GM21515 (cell line): ENCODE results near the gene REPS1.
"Not testable (repeated sequence)": the region's sequence is repeated elsewhere in the genome, so short reads cannot be mapped to it uniquely, and the experiment has no call there.

Source experiments
- ATAC-seq: cut with Tn5 transposase; IDR thresholded peaks from one replicate; pipeline ENCODE4 v1.9.1; 2021; ENCODE audit not compliant: unreplicated experiment

The REPS1 gene

GRCh38 chr6:138987643-138988468 is at the start of gene REPS1:
REPS1 (minus strand) TSS chr6:138988253; CDS start chr6:138987682, 571 bp downstream.
- peak; percentile 94 for ATAC-seq

- ATAC-seq: no peak
Measured at GRCh38 chr6:139037490-139037889, 49.4 kb upstream of the REPS1 start.

GRCh38 chr6:139030228-139030963 is 42.3 kb upstream of the REPS1 start:
- peak; percentile 50 for ATAC-seq

- peak; percentile 38 for ATAC-seq
Measured at GRCh38 chr6:139029470-139030227, 41.6 kb upstream of the REPS1 start.

GRCh38 chr6:139028658-139029469 is 40.8 kb upstream of the REPS1 start, which contains the start of gene ABRACL:
ABRACL (plus strand) TSS chr6:139028745; CDS start chr6:139034161, 5,416 bp downstream.
- ATAC-seq: peak; percentile 63

GRCh38 chr6:139028215-139028657 is 40.2 kb upstream of the REPS1 start:
- ATAC-seq: peak; percentile 2

- no peak for ATAC-seq
Measured at GRCh38 chr6:139027620-139028182, 39.6 kb upstream of the REPS1 start.

- ATAC-seq: not testable (repeated sequence)
Measured at GRCh38 chr6:139025416-139025815, 37.4 kb upstream of the REPS1 start.

GRCh38 chr6:139020689-139021088 is 32.6 kb upstream of the REPS1 start:
- ATAC-seq: no peak

GRCh38 chr6:139019722-139020121 is 31.7 kb upstream of the REPS1 start:
- no peak for ATAC-seq

GRCh38 chr6:139017227-139017626 is 29.2 kb upstream of the REPS1 start:
- no peak for ATAC-seq

GRCh38 chr6:139016337-139017213 is 28.5 kb upstream of the REPS1 start:
- ATAC-seq: peak; percentile 87

- no peak for ATAC-seq
Measured at GRCh38 chr6:139014945-139015344, 26.9 kb upstream of the REPS1 start.

- ATAC-seq: no peak
Measured at GRCh38 chr6:139013185-139013800, 25.2 kb upstream of the REPS1 start.

- ATAC-seq: no peak
Measured at GRCh38 chr6:139011980-139012379, 23.9 kb upstream of the REPS1 start.

GRCh38 chr6:139010674-139011073 is 22.6 kb upstream of the REPS1 start:
- ATAC-seq: no peak

GRCh38 chr6:139008117-139008516 is 20.1 kb upstream of the REPS1 start:
- ATAC-seq: no peak

GRCh38 chr6:139007428-139007827 is 19.4 kb upstream of the REPS1 start:
- ATAC-seq: no peak

- ATAC-seq: no peak
Measured at GRCh38 chr6:139006477-139006876, 18.4 kb upstream of the REPS1 start.
